HepG2 (cell line): Measurements from ENCODE around the gene MB. TPM values are rescaled to one million over a fixed set of nuclear protein-coding genes. Genes with fewer than 3 reads are reported as not detected.

Experiments used
- NFAT5 ChIP-seq: sonication (generic); formaldehyde crosslinking; IDR thresholded peaks from 2 replicates; pipeline ENCODE4 v1.4.0; 2020; ENCODE audit warnings: missing genetic modification reagents
- PRDM15 ChIP-seq: sonication (generic); formaldehyde crosslinking; IDR thresholded peaks from 2 replicates; pipeline ENCODE4 v1.4.0; 2020; ENCODE audit warnings: missing genetic modification reagents
- RFX5 ChIP-seq: IDR thresholded peaks from 2 replicates; pipeline ENCODE4 v1.6.1; 2011; ENCODE audit warnings: low read depth, low read length, improper control_type of control experiment
- SMAD1 ChIP-seq: sonication (generic); formaldehyde crosslinking; IDR thresholded peaks from 2 replicates; pipeline ENCODE4 v1.4.0; 2020; ENCODE audit warnings: missing genetic modification reagents, low read depth, mild to moderate bottlenecking, borderline replicate concordance
- polyA plus RNA-seq, 8 experiments: library from polyadenylated mRNA; depleted of rRNA in 3 of 8; stranded (reverse) in 7 of 8; unstranded in 1 of 8; fragments of >200 nt; fragmentation: Illumina TruSeq in 4 of 8; extraction: Trizol in 4 of 8; gene quantifications; 2 replicates each; pipeline versions ENCODE4 v1.2.1 to v1.2.3, GENCODE V29; 2011 to 2016; ENCODE audit warnings: low read depth in 4 of 8, missing spikeins in 1 of 8, mixed read lengths in 1 of 8; ENCODE audit not compliant: insufficient read depth in 1 of 8
- total RNA-seq, 5 experiments: library from RNA; depleted of rRNA; stranded (reverse); fragments of >200 nt; fragmentation: Illumina TruSeq; extraction: Trizol; gene quantifications; 2 replicates each; pipeline ENCODE4 v1.2.3, GENCODE V29; 2016; ENCODE audit warnings: low read depth in 1 of 5

The MB gene
- total and polyA plus RNA-seq, 2 of the 13 experiments (the other 11 are each of a cell fraction or from before 2014, with no cell fraction given): 0.07 TPM; not detected in 1

GRCh38 chr22:35627267-35628041, 10.3 kb upstream of the MB start (continued):
- TF ChIP-seq NFAT5 (no peak), SMAD1 (no peak), RFX5 (peak; percentile 91), PRDM15 (CRISPR knock-in tag) (no peak)
